ENCODE data around the gene PLLP.
"Not testable (repeated sequence)": the region's sequence is repeated elsewhere in the genome, so short reads cannot be mapped to it uniquely, and the experiment has no call there.

The PLLP gene

GRCh38 chr16:57271063-57271345 lies 13.5 kb downstream of the PLLP start:
- DNase-seq = no peak

- DNase-seq = no peak
Observed at GRCh38 chr16:57270221-57271062, 14.0 kb downstream of the PLLP start.

DNA sequence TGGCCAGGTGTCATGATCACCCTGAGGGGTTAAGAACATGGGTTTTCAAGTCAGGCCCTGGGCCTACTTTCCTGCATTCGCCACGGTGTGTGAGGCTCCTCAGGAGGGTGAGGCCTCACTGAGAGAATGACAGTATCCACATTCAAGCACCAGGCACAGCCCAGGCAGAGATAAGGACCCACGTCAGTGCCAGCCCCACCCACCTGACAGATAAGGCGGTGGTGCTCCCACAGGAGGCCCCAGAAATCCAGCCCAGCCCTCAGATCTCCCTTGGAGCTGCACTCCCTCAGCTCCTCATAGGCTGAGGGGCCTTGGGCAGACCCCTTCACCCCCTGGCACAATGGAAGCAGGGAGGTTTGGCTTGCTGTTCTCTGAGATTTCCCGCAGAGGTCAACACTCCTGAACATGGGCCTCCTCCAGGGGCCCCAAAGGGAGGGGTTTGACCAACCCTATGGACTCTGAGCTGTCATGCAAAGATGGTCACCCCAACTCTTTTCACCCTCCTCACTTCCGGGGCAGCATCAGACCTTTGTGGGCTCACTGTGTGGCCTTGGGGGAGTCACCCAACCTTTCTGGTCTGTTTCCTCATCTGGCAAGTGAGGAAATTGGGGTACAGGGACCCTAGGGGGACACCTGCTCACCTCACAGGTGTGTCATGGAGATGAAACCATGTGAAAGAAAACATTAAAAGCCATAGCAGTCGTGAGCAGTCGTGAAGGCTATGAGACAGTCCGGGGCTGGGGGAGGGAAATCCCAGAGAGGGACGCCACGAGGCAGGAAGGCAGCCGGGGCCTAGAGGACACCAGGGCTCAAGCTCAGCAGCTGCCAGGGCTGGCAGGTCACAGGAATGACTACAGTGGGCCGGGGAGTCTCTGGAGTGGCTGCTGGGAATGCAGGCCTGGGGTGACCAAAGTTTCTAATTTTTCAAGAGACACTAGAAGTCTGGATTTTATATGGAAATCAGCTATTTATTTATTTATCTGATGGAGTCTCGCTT lies 15.4 kb downstream of the PLLP start:
- DNase-seq = no peak

DNA sequence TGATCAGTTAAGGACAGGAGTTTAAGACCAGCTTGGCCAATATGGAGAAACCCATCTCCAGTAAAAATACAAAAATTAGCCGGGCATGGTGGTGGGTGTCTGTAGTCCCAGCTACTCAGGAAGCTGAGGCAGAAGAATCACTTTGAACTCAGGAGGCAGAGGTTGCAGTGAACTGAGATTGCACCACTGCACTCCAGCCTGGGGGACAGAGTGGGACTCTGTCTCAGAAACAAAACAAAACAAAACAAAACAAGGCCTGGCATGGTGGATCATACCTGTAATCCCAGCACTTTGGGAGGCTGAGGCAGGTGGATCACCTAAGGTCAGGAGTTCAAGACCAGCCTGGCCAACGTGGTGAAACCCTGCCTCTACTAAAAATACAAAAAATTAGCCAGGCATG lies 17.1 kb downstream of the PLLP start:
- not testable (repeated sequence) for DNase-seq

DNA sequence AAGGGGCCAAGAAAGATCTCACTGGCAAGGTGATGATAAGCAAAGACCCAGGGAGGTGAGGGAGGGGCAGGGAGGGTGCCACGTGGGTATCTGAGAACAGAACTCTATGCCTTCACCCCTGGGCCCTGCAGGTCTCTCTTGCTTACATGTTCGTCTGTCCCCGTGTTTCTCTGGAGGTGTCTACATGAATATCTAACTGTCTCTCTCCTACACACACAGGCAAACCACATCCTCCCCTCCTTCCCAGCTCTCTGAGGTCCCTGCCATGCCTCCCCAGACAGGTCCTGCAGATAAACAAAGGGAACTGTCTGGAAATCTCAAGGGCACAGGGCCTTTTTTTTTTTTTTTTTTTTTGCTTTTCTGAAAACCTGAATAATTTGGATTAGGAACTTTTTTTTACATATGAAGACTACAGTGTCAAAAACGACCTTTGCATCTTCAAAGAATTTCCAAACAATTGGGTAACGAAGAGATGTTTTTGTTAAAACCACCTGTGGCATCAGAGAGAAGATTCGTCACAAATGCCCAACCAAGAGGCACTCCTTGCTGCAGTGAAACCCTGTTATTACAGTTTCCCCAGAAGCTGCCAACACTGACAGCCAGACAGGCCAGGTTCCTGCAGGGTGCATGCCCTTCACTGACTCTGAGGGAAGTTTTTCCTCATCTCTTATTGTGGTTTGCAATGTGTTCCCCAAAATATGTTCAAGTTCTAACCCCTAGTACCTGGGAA lies 17.8 kb downstream of the PLLP start:
- DNase-seq = no peak

DNA sequence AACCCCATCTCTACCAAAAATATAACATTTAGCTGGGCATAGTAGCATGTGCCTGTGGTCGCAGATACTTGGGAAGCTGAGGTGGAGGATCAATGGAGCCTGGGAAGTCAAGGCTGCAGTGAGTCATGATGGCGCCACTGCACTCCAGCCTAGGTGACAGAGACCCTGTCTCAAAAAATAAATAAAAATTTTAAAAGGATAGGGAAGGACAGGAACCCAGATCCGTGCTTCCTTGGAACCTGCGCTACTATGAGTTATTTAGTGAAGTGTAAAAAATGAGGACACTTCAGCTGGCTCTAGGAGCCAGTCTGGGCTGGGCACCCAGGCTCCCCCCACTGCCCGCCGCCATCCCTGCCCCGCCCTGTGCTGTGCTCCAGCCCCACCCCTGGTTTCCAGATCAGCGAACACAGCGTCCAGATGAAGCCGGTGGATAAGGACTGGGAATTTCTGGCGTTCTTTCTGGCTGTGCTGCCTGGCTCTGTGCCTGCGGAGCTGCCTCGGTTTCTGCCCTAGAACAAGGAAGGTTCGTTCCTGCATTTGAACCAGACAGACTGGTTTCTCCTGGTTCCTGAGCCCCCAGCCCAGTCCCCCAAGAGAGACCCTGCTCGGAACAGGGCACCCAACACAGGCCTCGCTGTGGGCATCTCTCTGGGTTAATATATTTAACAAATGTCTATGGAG lies 18.5 kb downstream of the PLLP start:
- DNase-seq = no peak

GRCh38 chr16:57264950-57265371 lies 19.5 kb downstream of the PLLP start:
- no peak for DNase-seq

DNA sequence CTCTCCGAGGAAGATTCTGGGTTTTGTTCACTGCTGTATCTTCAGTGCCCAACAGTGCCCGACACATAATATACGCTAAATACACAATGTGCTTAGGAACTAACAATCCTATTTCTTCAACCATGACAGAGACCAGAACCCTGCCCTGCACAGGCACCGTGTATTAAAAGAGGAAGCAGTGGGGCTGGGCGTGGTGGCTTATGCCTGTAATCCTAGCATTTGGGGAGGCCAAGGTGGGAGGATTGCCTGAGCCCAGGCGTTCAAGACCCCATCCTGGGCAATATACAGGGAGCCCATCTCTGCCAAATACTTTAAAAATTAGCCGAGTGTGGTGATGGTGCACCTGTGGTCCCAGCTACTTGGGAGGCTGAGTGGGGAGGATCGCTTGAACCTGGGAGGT lies 20.1 kb downstream of the PLLP start:
- no peak for DNase-seq

- no peak for DNase-seq
Observed at GRCh38 chr16:57263541-57264351, 20.7 kb downstream of the PLLP start.

DNA sequence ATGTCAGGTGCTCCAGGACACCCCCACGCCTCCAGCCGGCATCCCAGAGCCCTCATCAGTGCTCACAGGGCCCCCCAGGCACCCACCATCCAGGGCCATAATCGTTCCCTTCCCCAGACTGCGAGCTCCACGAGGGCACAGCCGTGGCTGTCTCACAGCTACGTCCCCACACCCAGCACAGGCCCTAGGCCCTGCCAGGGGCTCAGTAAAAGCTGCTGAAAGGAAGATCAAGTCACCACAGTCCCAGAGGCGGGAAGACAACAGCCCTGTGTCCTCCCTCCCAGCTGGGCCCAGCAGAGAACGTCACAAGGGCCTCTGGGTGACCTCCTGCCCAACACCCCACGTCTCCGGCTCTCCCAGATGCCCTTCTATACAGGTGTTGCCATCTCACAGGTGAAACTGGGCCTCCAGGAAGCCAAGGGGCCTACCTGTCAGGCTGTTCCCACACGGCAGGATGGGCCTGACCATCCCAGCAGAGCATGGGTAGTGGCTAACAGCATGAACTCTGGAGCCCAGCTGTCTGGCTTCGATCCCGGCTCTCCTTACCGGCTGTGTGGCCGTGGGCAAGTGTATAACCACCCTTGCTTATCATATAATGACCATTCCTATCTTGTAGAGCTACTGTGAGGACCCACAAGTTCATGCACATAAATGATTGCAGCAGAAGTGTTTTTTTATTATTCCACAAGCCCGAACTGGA lies 21.5 kb downstream of the PLLP start:
- DNase-seq = no peak

- DNase-seq = no peak
Observed at GRCh38 chr16:57261806-57262205, 22.7 kb downstream of the PLLP start.

DNA sequence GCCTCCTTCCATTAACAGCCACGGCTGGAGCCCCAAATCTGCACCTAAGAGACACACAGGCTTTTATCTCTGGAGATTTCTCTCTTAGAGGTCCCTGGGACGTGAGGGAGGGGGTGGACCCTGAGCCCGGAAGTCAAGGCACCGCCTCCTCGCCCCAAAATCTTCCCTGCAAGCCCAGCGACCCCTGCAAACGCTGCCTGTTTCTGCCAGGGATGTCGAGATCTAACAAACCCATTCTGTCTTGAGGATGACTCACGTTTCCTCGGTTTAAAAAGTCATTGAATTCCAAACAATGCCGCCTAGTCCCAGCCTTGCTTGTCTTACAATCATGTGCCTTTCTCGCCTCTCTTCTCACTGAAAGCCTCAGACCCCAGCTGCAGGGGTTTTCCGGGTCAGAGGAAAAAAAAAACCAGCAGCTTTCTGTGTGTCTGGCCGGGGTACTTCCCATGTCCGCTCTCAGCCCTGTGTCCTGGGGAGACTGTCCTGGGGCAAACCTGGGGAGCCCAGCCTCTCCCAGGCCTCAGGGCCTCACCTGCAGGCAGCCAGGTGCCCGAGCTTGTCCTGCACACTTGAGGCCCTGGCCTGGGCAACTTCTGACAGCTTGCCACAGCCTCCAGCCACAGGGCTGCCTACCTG lies 24.1 kb downstream of the PLLP start:
- no peak for DNase-seq

DNA sequence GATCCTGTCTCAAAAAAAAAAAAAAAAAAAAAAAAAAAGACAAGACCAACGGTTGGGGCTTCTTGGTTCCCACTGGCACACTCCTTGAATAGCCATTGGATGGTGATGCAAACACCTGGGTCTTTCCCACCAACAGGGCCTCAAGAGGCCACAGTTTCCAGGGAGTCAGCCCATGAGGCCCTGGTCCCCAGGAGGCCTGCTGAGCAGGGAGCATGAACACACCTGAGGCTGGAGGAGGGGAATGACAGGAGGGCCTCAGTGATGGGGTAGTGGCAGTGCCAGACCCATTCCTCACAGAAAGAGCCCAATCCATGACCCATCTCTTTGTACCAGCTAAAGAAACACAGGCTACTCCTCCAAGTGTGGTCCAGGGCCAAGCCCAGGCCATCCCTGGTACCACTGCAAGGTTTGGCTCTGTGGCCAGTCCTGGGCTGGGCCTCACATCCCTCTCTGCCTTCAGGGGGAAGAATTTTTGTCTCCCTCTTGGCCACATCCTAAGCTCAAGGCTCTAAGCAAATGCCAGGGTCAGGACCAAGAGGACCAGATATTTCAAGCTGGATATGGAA lies 25.5 kb downstream of the PLLP start:
- DNase-seq = no peak

DNA sequence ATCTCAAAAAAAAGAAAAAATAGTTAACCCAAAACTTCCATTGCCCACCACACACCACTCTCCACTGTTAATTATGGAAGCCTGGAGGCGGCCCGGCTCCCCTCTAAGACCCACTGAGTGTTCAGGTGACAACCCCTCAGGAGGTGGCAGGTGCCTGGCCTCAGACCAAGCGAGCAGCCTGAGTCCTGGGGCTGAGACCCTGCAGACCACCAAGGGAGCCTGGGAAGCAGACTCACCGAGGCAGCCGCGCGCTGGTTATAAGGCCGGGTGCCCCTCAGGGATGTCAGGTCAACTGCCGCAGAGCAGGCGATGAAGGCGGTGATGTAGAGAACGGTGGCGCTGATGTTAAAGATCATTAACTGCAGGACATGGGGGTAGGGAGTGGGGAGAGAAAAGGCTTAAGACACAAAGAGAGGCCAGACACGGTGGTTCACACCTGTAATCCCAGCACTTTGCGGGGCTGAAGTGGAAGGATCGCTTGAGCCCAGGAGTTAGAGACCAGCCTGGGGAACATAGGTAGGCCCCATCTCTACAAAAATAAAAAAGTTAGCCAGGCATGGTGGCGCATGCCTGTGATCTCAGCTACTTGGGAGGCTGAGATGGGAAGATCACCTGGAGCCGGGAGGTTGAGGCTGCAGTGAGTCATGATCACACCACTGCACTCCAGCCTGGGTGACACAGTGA lies 26.1 kb downstream of the PLLP start:
- no peak for DNase-seq

DNA sequence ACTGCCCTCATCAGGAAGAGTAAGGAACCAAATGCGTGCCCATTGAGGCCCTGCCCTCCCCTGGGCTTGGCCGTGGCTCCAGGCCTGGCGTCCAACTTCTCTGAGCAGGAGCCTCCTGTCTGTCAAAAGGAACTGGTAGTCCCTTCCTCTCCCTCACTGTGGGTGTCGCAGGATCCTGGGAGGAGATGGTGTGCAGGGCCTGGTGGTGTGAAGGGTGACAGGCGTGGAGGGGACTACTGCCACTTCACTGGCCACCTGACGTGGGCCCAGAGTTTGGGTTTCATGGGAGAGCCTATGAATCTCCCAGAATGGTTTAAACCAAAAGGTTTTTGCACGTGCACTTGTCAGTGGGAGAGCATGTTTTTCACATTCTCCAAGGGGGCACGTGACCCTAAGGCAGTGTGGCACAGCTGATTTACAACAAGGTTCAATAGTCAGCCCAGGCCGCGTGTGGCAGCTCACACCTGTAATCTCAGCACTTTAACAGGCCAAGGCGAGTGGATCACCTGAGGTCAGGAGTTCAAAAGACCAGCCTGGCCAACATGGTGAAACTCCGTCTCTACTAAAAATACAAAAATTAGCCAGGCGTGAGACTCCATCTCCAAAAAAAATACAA lies 26.9 kb downstream of the PLLP start:
- no peak for DNase-seq

DNA sequence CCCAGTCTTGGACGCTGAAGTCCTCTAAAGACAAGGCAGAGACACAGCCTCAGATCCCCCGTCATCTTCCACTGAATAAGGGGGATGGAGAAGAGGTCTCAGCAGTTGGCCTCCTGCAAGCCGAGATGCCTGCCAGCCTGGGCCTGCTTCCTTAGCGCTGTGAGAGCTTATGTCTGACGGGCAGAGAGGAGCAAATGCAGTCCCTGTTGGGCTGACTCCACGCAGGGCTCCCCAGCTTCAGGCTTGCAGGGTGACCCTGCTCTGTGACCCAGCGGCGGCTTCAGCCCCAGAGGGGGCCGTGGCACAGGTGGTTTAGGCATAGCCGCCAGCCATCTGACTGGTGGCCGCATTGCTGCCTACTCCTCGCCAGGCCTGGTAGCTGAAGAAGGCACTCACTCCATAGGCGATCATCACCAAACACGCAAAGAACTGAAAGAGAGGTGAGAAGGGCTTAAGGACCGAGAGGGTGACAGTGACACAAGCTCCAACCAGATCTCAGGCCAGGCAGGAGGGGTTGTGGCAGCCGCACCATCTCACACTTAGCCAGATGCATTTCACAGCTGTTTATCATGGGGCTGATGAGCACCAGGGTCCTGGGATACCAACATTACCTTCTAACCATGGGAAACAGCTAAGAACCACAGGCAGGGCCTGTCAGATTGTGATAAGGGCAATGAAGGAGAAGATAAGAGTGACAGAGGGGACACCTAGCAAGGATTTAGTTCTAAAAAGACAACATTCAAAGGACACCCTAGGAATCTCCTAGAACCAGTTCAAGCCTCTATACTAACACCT lies 27.7 kb downstream of the PLLP start:
- DNase-seq = no peak

GRCh38 chr16:57255686-57256415 lies 28.6 kb downstream of the PLLP start:
- no peak for DNase-seq

- no peak for DNase-seq
Observed at GRCh38 chr16:57253466-57253865, 31.0 kb downstream of the PLLP start.
